Measurements from ENCODE around the gene MYH15. TPM values are rescaled to one million over a fixed set of nuclear protein-coding genes. Genes with fewer than 3 reads are reported as not detected.

MYH15 gene
- total RNA-seq, 4 donors from 2014 or later, result under 0.01 to 0.22 TPM; not detected in 2

DNA sequence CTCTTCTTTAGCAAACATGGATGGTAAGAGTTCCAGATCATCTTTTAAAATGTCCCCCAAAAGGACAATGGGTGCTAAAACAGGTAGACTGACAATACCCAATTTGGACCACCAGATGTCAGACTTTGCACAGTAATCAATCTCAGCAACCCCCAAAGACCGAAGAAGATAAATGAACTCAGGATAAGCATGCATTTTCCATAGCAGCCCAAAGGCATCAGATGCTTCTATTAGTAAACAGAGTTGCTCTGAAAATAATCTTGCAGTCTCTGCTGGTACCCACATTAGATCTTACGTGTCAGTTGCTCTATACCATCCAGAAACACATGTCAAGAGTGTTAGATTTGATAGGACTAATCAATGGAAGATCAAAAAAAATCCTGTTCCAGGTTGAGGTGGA is 20.6 kb downstream of the MYH15 start:
- H3K36me3 ChIP-seq, result no peaks in the 10 kb centered on the region
- H3K4me1 ChIP-seq, result peaks cover 0 to 21% (median 0%) of the 10 kb centered on the region in 4 donors
- WGBS, 2 donors, result 13 to 27% methylated on average over 2 of the region's 2 CpGs
- TF ChIP-seq, protein P1, sequence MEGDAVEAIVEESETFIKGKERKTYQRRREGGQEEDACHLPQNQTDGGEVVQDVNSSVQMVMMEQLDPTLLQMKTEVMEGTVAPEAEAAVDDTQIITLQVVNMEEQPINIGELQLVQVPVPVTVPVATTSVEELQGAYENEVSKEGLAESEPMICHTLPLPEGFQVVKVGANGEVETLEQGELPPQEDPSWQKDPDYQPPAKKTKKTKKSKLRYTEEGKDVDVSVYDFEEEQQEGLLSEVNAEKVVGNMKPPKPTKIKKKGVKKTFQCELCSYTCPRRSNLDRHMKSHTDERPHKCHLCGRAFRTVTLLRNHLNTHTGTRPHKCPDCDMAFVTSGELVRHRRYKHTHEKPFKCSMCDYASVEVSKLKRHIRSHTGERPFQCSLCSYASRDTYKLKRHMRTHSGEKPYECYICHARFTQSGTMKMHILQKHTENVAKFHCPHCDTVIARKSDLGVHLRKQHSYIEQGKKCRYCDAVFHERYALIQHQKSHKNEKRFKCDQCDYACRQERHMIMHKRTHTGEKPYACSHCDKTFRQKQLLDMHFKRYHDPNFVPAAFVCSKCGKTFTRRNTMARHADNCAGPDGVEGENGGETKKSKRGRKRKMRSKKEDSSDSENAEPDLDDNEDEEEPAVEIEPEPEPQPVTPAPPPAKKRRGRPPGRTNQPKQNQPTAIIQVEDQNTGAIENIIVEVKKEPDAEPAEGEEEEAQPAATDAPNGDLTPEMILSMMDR (IDR thresholded peaks at IDR 0.05), result peak; percentile 61 to 88 (median 82)
- TF ChIP-seq POLR2A (IDR thresholded peaks at IDR 0.05), result no peak
- H3K27ac ChIP-seq, result no peak overlapping the region
- H3K9me3 ChIP-seq, result no peaks in the 10 kb centered on the region
- no peaks in the 10 kb centered on the region for H3K27me3 ChIP-seq
- peak in 1 of 2 donors; percentile 77 for DNase-seq (ENCODE audit: low spot score in 2 of 2)
- no peak overlapping the region for H3K4me3 ChIP-seq

DNA sequence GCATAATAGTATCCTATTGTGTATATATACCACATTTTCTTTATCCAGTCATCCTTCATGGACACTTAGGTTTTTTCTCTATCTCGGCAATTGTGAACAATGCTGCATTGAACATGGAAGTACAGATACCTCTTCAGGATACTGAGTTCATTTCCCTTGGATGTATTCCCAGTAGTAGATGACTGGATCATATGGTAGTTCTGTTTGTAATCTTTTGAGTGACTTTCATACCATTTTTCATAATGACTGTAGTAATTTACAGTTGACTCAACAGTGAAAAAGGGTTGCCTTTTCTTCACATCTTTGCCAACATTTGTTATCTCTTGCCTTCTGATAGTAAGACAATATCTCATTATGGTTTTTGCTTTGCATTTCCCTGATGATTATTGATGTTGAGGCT is 21.8 kb downstream of the MYH15 start:
- H3K4me1 ChIP-seq, result peaks cover 0 to 14% (median 0%) of the 10 kb centered on the region in 4 donors
- no peaks in the 10 kb centered on the region for H3K9me3 ChIP-seq
- TF ChIP-seq EP300 (IDR thresholded peaks at IDR 0.05) (no peak), POLR2A (IDR thresholded peaks at IDR 0.05) (no peak)
- TF ChIP-seq, protein P1 (IDR thresholded peaks at IDR 0.05), result no peak
- H3K27ac ChIP-seq, result no peak overlapping the region
- WGBS, 2 donors, result 33 to 53% methylated on average over 1 of the region's 1 CpG
- DNase-seq (ENCODE audit: low spot score in 2 of 2), result no peak
- H3K27me3 ChIP-seq, result no peaks in the 10 kb centered on the region
- no peak overlapping the region for H3K4me3 ChIP-seq
- H3K36me3 ChIP-seq, result no peaks in the 10 kb centered on the region

DNA sequence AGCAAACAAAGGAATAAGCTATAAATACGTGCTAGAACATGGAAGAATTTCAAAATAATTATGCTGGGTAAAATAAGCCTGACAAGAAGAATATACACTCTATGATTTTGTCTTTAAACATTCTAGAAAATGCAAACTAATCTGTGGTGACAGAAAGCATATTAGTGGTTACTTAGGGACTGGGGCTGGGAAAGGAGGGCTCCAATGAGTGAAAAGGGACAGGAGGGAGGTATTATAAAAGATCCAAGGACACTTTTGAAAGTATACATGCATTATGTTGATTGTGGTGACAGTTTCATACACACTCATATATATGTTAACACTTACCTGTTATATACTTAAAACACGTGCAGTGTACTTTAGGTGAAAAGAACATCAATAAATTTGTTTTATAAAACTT is 23.0 kb downstream of the MYH15 start:
- peaks cover 0 to 14% (median 0%) of the 10 kb centered on the region in 4 donors for H3K4me1 ChIP-seq
- H3K4me3 ChIP-seq, result no peak overlapping the region
- 49 to 53% methylated on average over 2 of the region's 2 CpGs for WGBS, 2 donors
- TF ChIP-seq, protein P1 (IDR thresholded peaks at IDR 0.05), result no peak
- TF ChIP-seq POLR2A (IDR thresholded peaks at IDR 0.05) (no peak), EP300 (IDR thresholded peaks at IDR 0.05) (no peak)
- no peak for DNase-seq (ENCODE audit: low spot score in 2 of 2)
- no peaks in the 10 kb centered on the region for H3K9me3 ChIP-seq
- H3K36me3 ChIP-seq, result no peaks in the 10 kb centered on the region
- no peaks in the 10 kb centered on the region for H3K27me3 ChIP-seq
- no peak overlapping the region for H3K27ac ChIP-seq

DNA sequence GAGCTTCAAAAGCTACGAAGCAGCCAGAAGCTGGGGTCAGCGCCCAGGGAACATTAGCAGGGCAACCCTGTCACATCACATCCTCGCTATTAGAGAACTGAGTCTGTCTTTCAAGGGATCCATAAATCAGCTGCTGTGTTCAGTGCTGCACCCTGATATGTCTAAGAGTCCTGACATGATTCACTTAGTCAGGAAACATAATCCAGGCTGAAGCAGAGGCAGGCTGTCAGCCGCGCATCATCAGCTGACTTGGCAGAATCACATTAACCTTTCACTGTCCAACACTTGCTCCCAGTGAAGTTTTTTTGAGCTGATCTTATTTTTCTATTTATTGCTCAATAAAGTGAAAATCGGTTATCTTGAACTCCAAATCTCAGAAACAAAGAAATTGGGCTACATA is 23.5 kb downstream of the MYH15 start:
- H3K27me3 ChIP-seq, result no peaks in the 10 kb centered on the region
- TF ChIP-seq EP300 (IDR thresholded peaks at IDR 0.05), result no peak
- TF ChIP-seq, protein P1 (IDR thresholded peaks at IDR 0.05), result no peak
- TF ChIP-seq POLR2A (IDR thresholded peaks at IDR 0.05), result no peak
- H3K4me3 ChIP-seq, result peak overlapping the region in 2 of 4 donors; percentile 6 to 11
- WGBS, 2 donors, result 18 to 24% methylated on average over 6 of the region's 6 CpGs
- no peaks in the 10 kb centered on the region for H3K9me3 ChIP-seq
- peak overlapping the region in 1 of 4 donors; percentile 37 for H3K27ac ChIP-seq
- DNase-seq (ENCODE audit: low spot score in 2 of 2), result no peak
- H3K4me1 ChIP-seq, result peaks cover 0 to 14% (median 0%) of the 10 kb centered on the region in 4 donors
- no peaks in the 10 kb centered on the region for H3K36me3 ChIP-seq

DNA sequence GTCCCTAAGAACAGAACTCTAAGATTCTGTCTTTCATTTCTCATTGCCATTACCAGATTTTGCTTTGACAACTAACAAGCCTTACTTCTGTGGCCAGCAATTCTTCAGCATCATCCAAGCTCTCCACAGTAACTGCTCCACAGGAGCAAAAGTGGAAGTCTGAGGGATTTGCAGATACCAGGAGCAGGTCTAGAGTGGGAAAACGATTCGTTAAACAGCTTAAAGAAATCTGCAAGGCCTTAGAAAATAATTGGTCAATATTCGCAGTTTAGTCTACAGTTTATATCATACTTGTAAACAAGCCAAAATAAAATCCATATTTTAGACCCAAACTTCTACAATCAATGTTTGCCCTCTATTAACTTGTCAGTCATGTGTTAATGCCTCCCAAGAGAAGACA is 24.1 kb downstream of the MYH15 start:
- WGBS, 2 donors, result 62 to 65% methylated on average over 3 of the region's 3 CpGs

More for the DNA sequence above, 24.1 kb downstream of the MYH15 start:
- TF ChIP-seq POLR2A (IDR thresholded peaks at IDR 0.05), result no peak
- TF ChIP-seq, protein P1 (IDR thresholded peaks at IDR 0.05), result no peak
- TF ChIP-seq EP300 (IDR thresholded peaks at IDR 0.05), result no peak
- H3K27ac ChIP-seq, result peak overlapping the region in 1 of 4 donors; percentile 37
- DNase-seq (ENCODE audit: low spot score in 2 of 2), result no peak
- peaks cover 0 to 14% (median 0%) of the 10 kb centered on the region in 4 donors for H3K4me1 ChIP-seq
- no peak overlapping the region for H3K4me3 ChIP-seq
- H3K36me3 ChIP-seq, result no peaks in the 10 kb centered on the region
- H3K27me3 ChIP-seq, result no peaks in the 10 kb centered on the region
- H3K9me3 ChIP-seq, result no peaks in the 10 kb centered on the region

All from tibial nerve (tissue), 4 donors.